Activated CD8-positive, alpha-beta T cell treated with anti-CD3 and anti-CD28 coated beads for 36 hours (primary cell): ENCODE measurements around the gene IFT88. TPM values are rescaled to one million over a fixed set of nuclear protein-coding genes. Genes with fewer than 3 reads are reported as not detected.

Experiments
- ATAC-seq: fragments of 200-7000 bp; cut with Tn5 transposase; one replicate; pipeline ENCODE4 v1.10.0; 2021; ENCODE audit warnings: mild to moderate bottlenecking, moderate library complexity
- CTCF ChIA-PET: fragments of 350-600 bp; sonication (Branson Sonifier 250); formaldehyde crosslinking; loops from one replicate; lab custom pipeline; 2021; ENCODE audit warnings: antibody characterized with exemption; lab: Charles Lee
- POLR2A ChIA-PET: fragments of 350-600 bp; sonication (Branson Sonifier 250); formaldehyde crosslinking; loops from one replicate; lab custom pipeline; 2021; ENCODE audit warnings: antibody characterized with exemption; lab: Charles Lee
- DNase-seq: peaks from one replicate; pipeline ENCODE4 v3.0.0-alpha.2; 2020
- H3K27ac Mint-ChIP-seq: one replicate; pipeline ENCODE4 v1.8.0; 2021; ENCODE audit warnings: mild to moderate bottlenecking, mixed read lengths
- H3K27me3 Mint-ChIP-seq: one replicate; pipeline ENCODE4 v1.8.0; 2021; ENCODE audit warnings: mixed read lengths
- H3K36me3 Mint-ChIP-seq: one replicate; pipeline ENCODE4 v1.8.0; 2021; ENCODE audit warnings: low read depth, mixed read lengths
- H3K4me1 Mint-ChIP-seq: one replicate; pipeline ENCODE4 v1.8.0; 2021; ENCODE audit warnings: low read depth, mixed read lengths
- H3K4me3 Mint-ChIP-seq: one replicate; pipeline ENCODE4 v1.8.0; 2021; ENCODE audit warnings: mild to moderate bottlenecking, moderate library complexity, mixed read lengths
- H3K9me3 Mint-ChIP-seq: one replicate; pipeline ENCODE4 v1.8.0; 2021; ENCODE audit warnings: mixed read lengths
- CTCF ChIP-seq: fragments of 200-600 bp; IDR thresholded peaks from one replicate; pipeline ENCODE4 v1.8.0; 2022; ENCODE audit warnings: antibody characterized with exemption, mild to moderate bottlenecking
- intact Hi-C: fragments of 100-400 bp; cut with micrococcal nuclease; formaldehyde crosslinking; loops from one replicate; pipeline ENCODE4 v1.10.0; 2022
- total RNA-seq, 2 experiments: library from RNA; stranded (reverse); gene quantifications; one replicate each; pipeline ENCODE4 v1.2.3, GENCODE V29; 2021

The IFT88 gene
- total RNA-seq, 2 experiments from 2014 or later, result 2.2 to 2.5 TPM

GRCh38 chr13:20592606-20593005 lies 25.6 kb downstream of the IFT88 start:
- TF ChIP-seq CTCF, result no peak
- CTCF ChIA-PET, result no interaction called here
- Mint-ChIP-seq H3K27ac (no peak overlapping the region), H3K4me1 (no peaks in the 10 kb centered on the region), H3K9me3 (no peaks in the 10 kb centered on the region), H3K36me3 (no peaks in the 10 kb centered on the region), H3K4me3 (no peak overlapping the region), H3K27me3 (no peaks in the 10 kb centered on the region)
- ATAC-seq, result no peak
- no peak for DNase-seq
- POLR2A ChIA-PET, result no interaction called here
- intact Hi-C loops, result no loop called here

GRCh38 chr13:20594280-20594679 lies 27.3 kb downstream of the IFT88 start:
- TF ChIP-seq CTCF, result no peak

GRCh38 chr13:20607015-20607414 lies 40.1 kb downstream of the IFT88 start:
- ChIA-PET CTCF (no interaction called here), POLR2A (no interaction called here)
- DNase-seq (no peak), ATAC-seq (no peak)
- Mint-ChIP-seq H3K9me3 (no peaks in the 10 kb centered on the region), H3K27me3 (no peaks in the 10 kb centered on the region), H3K27ac (no peak overlapping the region), H3K4me3 (no peak overlapping the region), H3K36me3 (no peaks in the 10 kb centered on the region), H3K4me1 (no peaks in the 10 kb centered on the region)
- intact Hi-C loops, result no loop called here
- TF ChIP-seq CTCF, result no peak

More at GRCh38 chr13:20594280-20594679, 27.3 kb downstream of the IFT88 start:
- CTCF ChIA-PET, result no interaction called here
- H3K27ac Mint-ChIP-seq, result no peak overlapping the region
- no peak for ATAC-seq
- POLR2A ChIA-PET, result no interaction called here
- intact Hi-C loops, result no loop called here
- no peak overlapping the region for H3K4me3 Mint-ChIP-seq
- H3K36me3 Mint-ChIP-seq, result no peaks in the 10 kb centered on the region
- H3K9me3 Mint-ChIP-seq, result no peaks in the 10 kb centered on the region
- H3K27me3 Mint-ChIP-seq, result no peaks in the 10 kb centered on the region
- DNase-seq, result no peak
- no peaks in the 10 kb centered on the region for H3K4me1 Mint-ChIP-seq

- no peaks in the 10 kb centered on the region for H3K4me1 Mint-ChIP-seq
- ChIA-PET POLR2A (no interaction called here), CTCF (no interaction called here)
- H3K27me3 Mint-ChIP-seq, result no peaks in the 10 kb centered on the region
- no peak for DNase-seq
- ATAC-seq, result no peak
- H3K27ac Mint-ChIP-seq, result no peak overlapping the region
- H3K4me3 Mint-ChIP-seq, result no peak overlapping the region
- no peaks in the 10 kb centered on the region for H3K9me3 Mint-ChIP-seq
- TF ChIP-seq CTCF, result no peak
- H3K36me3 Mint-ChIP-seq, result no peaks in the 10 kb centered on the region
- intact Hi-C loops, result no loop called here
These were observed 41.6 kb downstream of the IFT88 start for GRCh38 chr13:20608438-20609020.

GRCh38 chr13:20609145-20609544 lies 42.2 kb downstream of the IFT88 start:
- DNase-seq (no peak), ATAC-seq (no peak)
- no peak for TF ChIP-seq CTCF
- ChIA-PET CTCF (no interaction called here), POLR2A (no interaction called here)
- H3K27me3 Mint-ChIP-seq, result no peaks in the 10 kb centered on the region
- intact Hi-C loops, result no loop called here
- H3K9me3 Mint-ChIP-seq, result no peaks in the 10 kb centered on the region
- H3K36me3 Mint-ChIP-seq, result no peaks in the 10 kb centered on the region
- H3K4me1 Mint-ChIP-seq, result no peaks in the 10 kb centered on the region
- no peak overlapping the region for H3K4me3 Mint-ChIP-seq
- no peak overlapping the region for H3K27ac Mint-ChIP-seq
